HCT116 (cell line): Measurements from ENCODE around the gene RORB. TPM values are rescaled to one million over a fixed set of nuclear protein-coding genes. Genes with fewer than 3 reads are reported as not detected.

Source experiments
- ATAC-seq: fragments of 200-7000 bp; cut with Tn5 transposase; 2 replicates; pipeline ENCODE4 v1.9.1; 2020; ENCODE audit warnings: mild to moderate bottlenecking, moderate library complexity
- BruUV-seq: library from RNA; stranded (reverse); fragments of 400-500 nt; replicated peaks from 2 replicates; lab custom pipeline; 2021; lab: Mats Ljungman, UMichigan
- CTCF ChIA-PET: fragments of 300-600 bp; sonication (Branson Sonifier 250); formaldehyde crosslinking; loops from one replicate; lab custom pipeline; 2021; ENCODE audit warnings: antibody characterized with exemption; lab: Charles Lee
- POLR2A ChIA-PET: fragments of 300-600, 350-600 bp; sonication (Branson Sonifier 250); formaldehyde crosslinking; loops from one replicate; lab custom pipeline; 2021; ENCODE audit warnings: antibody characterized with exemption; lab: Charles Lee
- RAD21 ChIA-PET, 2 experiments: fragments of 300-600 bp; sonication (Branson Sonifier 250); formaldehyde crosslinking; loops; one replicate each; lab custom pipeline; 2023; ENCODE audit warnings: low total read pairs in 2 of 2; ENCODE audit not compliant: uncharacterized antibody in 2 of 2, unreplicated experiment in 2 of 2, low non-redundant PET in 1 of 2; lab: Charles Lee
- DNase-seq: peaks from one replicate; pipeline ENCODE4 v3.0.0-alpha.2; 2010; ENCODE audit warnings: low read depth, low spot score
- H2AFZ ChIP-seq: fragments of 200-600 bp; shearing (Covaris generic), sonication (generic); 2 replicates; pipeline ENCODE4 v1.6.1; 2017; ENCODE audit warnings: low read depth, mixed run types, mixed read lengths, antibody characterized with exemption, low read length; ENCODE audit not compliant: poor library complexity, severe bottlenecking
- H3K27ac ChIP-seq: 2 replicates; pipeline ENCODE4 v1.5.1; 2012; ENCODE audit warnings: low read depth, low read length
- H3K27me3 ChIP-seq: fragments of 200-600 bp; sonication (generic); 2 replicates; pipeline ENCODE4 v1.6.1; 2016; ENCODE audit warnings: mixed run types, low read length, mixed read lengths; ENCODE audit not compliant: insufficient read depth
- H3K36me3 ChIP-seq, 2 experiments: fragments of 200-500 bp in 1 of 2; fragments of 200-600 bp in 1 of 2; sonication (Bioruptor generic) in 1 of 2; sonication (generic) in 1 of 2; 2 replicates each; pipeline versions ENCODE4 v1.5.1 to v1.6.1; 2014 to 2016; ENCODE audit warnings: low read length in 2 of 2, inconsistent platforms in 1 of 2, mixed read lengths in 1 of 2, mixed run types in 1 of 2; ENCODE audit not compliant: insufficient read depth in 2 of 2, control insufficient read depth in 1 of 2
- H3K4me1 ChIP-seq, 2 experiments: fragments of 200-600 bp in 1 of 2; sonication (generic) in 1 of 2; 2 replicates each; pipeline versions ENCODE4 v1.5.1 to v1.6.1; 2012 to 2017; ENCODE audit warnings: low read length in 2 of 2, inconsistent platforms in 1 of 2, mild to moderate bottlenecking in 1 of 2, mixed read lengths in 1 of 2, mixed run types in 1 of 2, moderate library complexity in 1 of 2; ENCODE audit not compliant: insufficient read depth in 2 of 2, control insufficient read depth in 1 of 2
- H3K4me2 ChIP-seq: fragments of 200-600 bp; sonication (generic); 2 replicates; pipeline ENCODE4 v1.6.1; 2017; ENCODE audit warnings: mixed run types, low read length, mixed read lengths
- H3K4me3 ChIP-seq, 2 experiments: fragments of 200-600 bp in 1 of 2; sonication (generic) in 1 of 2; replicated peaks in 1 of 2; 2 replicates each; pipeline ENCODE4 v1.5.1; 2011 to 2016; ENCODE audit warnings: low read length in 2 of 2, control low read depth in 1 of 2, low read depth in 1 of 2, mild to moderate bottlenecking in 1 of 2, mixed read lengths in 1 of 2, mixed run types in 1 of 2
- H3K79me2 ChIP-seq: fragments of 200-600 bp; sonication (generic); 2 replicates; pipeline ENCODE4 v1.6.1; 2017; ENCODE audit warnings: mild to moderate bottlenecking, mixed run types, low read length, moderate library complexity, mixed read lengths; ENCODE audit not compliant: insufficient read depth
- H3K9ac ChIP-seq: fragments of 200-600 bp; sonication (generic); 2 replicates; pipeline ENCODE4 v1.6.1; 2016; ENCODE audit warnings: low read length, mixed read lengths
- H3K9me2 ChIP-seq: fragments of 200-600 bp; sonication (generic), shearing (Covaris generic); 2 replicates; pipeline ENCODE4 v1.6.1; 2017; ENCODE audit warnings: mixed run types, mild to moderate bottlenecking, moderate library complexity; ENCODE audit not compliant: insufficient read depth
- H3K9me3 ChIP-seq, 2 experiments: fragments of 200-500 bp in 1 of 2; fragments of 200-600 bp in 1 of 2; sonication (Bioruptor generic) in 1 of 2; sonication (generic) in 1 of 2; 2 replicates each; pipeline ENCODE4 v1.6.1; 2014 to 2017; ENCODE audit warnings: low read length in 2 of 2, mixed read lengths in 2 of 2, inconsistent platforms in 1 of 2, low read depth in 1 of 2, mild to moderate bottlenecking in 1 of 2, mixed run types in 1 of 2, moderate library complexity in 1 of 2; ENCODE audit not compliant: control insufficient read depth in 1 of 2, insufficient read depth in 1 of 2
- H4K20me1 ChIP-seq: fragments of 200-600 bp; sonication (generic), shearing (Covaris generic); 2 replicates; pipeline ENCODE4 v1.6.1; 2017; ENCODE audit warnings: mixed run types, mild to moderate bottlenecking, moderate library complexity; ENCODE audit not compliant: insufficient read depth
- CBX3 ChIP-seq: IDR thresholded peaks from 2 replicates; pipeline ENCODE4 v1.6.1; 2012; ENCODE audit warnings: low read depth
- EGR1 ChIP-seq: IDR thresholded peaks from 2 replicates; pipeline ENCODE4 v1.6.1; 2012; ENCODE audit warnings: low read depth
- ELF1 ChIP-seq: IDR thresholded peaks from 2 replicates; pipeline ENCODE4 v1.6.1; 2012; ENCODE audit warnings: low read depth, borderline replicate concordance
- EZH2phosphoT487 ChIP-seq: fragments of 200-600 bp; IDR thresholded peaks from 2 replicates; pipeline ENCODE4 v1.6.1; 2018; ENCODE audit warnings: antibody characterized with exemption, borderline replicate concordance
- FOSL1 ChIP-seq: IDR thresholded peaks from 2 replicates; pipeline ENCODE4 v1.6.1; 2012; ENCODE audit warnings: low read depth
- JUND ChIP-seq: IDR thresholded peaks from 2 replicates; pipeline ENCODE4 v1.6.1; 2012
- POLR2A ChIP-seq: IDR thresholded peaks from 2 replicates; pipeline ENCODE4 v1.7.0; 2011; ENCODE audit warnings: borderline replicate concordance; ENCODE audit not compliant: insufficient read depth, insufficient read length; ENCODE audit errors: extremely low read depth
- POLR2AphosphoS5 ChIP-seq: IDR thresholded peaks from 2 replicates; pipeline ENCODE4 v1.6.1; 2011; ENCODE audit warnings: mild to moderate bottlenecking, low read depth, low read length, moderate library complexity
- RAD21 ChIP-seq: IDR thresholded peaks from 2 replicates; pipeline ENCODE4 v1.6.1; 2012; ENCODE audit warnings: low read depth, mild to moderate bottlenecking
- SIN3A ChIP-seq: IDR thresholded peaks from 2 replicates; pipeline ENCODE4 v1.6.1; 2012; ENCODE audit warnings: low read depth
- SP1 ChIP-seq: IDR thresholded peaks from 2 replicates; pipeline ENCODE4 v1.6.1; 2012; ENCODE audit warnings: low read depth
- SRF ChIP-seq: IDR thresholded peaks from 2 replicates; pipeline ENCODE4 v1.6.1; 2012; ENCODE audit warnings: low read depth
- ZNF274 ChIP-seq: fragments of 200-500 bp; sonication (Bioruptor generic); IDR thresholded peaks from 2 replicates; pipeline ENCODE4 v1.6.1; 2014; ENCODE audit warnings: mild to moderate bottlenecking, low read depth, low read length, inconsistent platforms
- intact Hi-C: fragments of 100-400 bp; cut with micrococcal nuclease; formaldehyde crosslinking; loops from 2 replicates; pipeline ENCODE4 v1.10.0; 2022
- total RNA-seq: library from RNA; stranded (reverse); gene quantifications from one replicate; pipeline ENCODE4 v1.2.1, GENCODE V29; 2021; ENCODE audit not compliant: unreplicated experiment
- TF ChIP-seq, protein P1 (sequence below): IDR thresholded peaks from 2 replicates; pipeline ENCODE4 v1.6.1; 2012
- TF ChIP-seq, protein P2 (sequence below), 3 experiments: fragments of 200-600 bp in 1 of 3; sonication (generic) in 1 of 3; IDR thresholded peaks in 2 of 3; conservative IDR thresholded peaks in 1 of 3; 2 replicates each; pipeline ENCODE4 v1.5.1; 2012 to 2017; ENCODE audit warnings: low read depth in 2 of 3, low read length in 2 of 3, antibody characterized with exemption in 1 of 3, borderline replicate concordance in 1 of 3, control low read depth in 1 of 3, mild to moderate bottlenecking in 1 of 3, mixed read lengths in 1 of 3, mixed run types in 1 of 3, moderate library complexity in 1 of 3; ENCODE audit not compliant: insufficient read depth in 1 of 3

The RORB gene
- total RNA-seq, 1 experiment from 2014 or later, result 0.02 TPM

DNA sequence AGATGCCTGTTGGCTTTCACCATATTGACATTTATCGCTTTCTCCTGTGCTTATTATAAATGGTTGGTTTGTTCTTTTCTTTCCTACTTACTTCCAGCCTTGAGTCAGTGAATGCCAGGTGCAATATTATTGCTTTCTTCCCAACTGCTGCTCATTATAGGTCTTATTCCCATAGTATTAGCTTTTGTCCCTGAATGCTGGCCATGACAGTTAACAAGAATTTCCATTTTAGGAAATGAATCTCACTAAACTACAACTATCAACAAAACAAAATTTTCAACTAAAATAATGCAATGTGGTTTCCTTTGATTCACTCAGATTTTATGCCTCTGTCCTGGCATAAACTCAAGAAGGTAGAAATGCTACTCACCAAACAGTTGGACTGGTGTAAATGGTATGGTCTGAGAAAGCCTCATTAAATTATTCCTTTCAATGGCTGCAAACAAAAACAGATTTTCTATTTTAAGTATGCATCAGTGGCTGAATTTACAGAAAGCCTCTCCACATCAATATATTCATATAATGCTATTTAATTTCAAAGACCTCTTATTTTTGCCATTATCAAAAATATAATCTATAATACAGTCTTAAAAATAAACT lies 245.2 kb downstream of the RORB start:
- CTCF ChIA-PET, result interaction anchor here (1.0 kb wide), 1 partner anchor 59 kb away, joined by 3 read pairs; no protein-coding TSS in a partner anchor
- intact Hi-C loops, result loop anchor here (2.0 to 5.0 kb wide), 2 partner anchors 165 to 1541 kb away; no protein-coding TSS in a partner anchor

More for the DNA sequence above, 245.2 kb downstream of the RORB start:
- H3K27ac ChIP-seq, result no peak overlapping the region
- no peaks in the 10 kb centered on the region for H3K79me2 ChIP-seq
- peak overlapping the region; percentile 16; the same call in 1 of the 2 replicates for H3K4me2 ChIP-seq
- no peak overlapping the region for H3K4me3 ChIP-seq
- no peaks in the 10 kb centered on the region for H3K4me1 ChIP-seq
- 0 out of 2 replicates have a peak, but pooled peaks cover 6% of the 10 kb centered on the region for H3K27me3 ChIP-seq
- DNase-seq (no peak), ATAC-seq (no peak)
- POLR2A ChIA-PET, result no interaction called here
- BruUV-seq, result no TSS peak
- H3K9me2 ChIP-seq, result no peaks in the 10 kb centered on the region
- RAD21 ChIA-PET, result no interaction called here
- no peaks in the 10 kb centered on the region for H4K20me1 ChIP-seq
- H3K36me3 ChIP-seq, result no peaks in the 10 kb centered on the region
- TF ChIP-seq ELF1 (no peak), SP1 (no peak), CBX3 (no peak), FOSL1 (no peak), POLR2AphosphoS5 (no peak), EZH2phosphoT487 (no peak), POLR2A (no peak), RAD21 (no peak), SIN3A (no peak), ZNF274 (no peak), EGR1 (no peak), JUND (no peak), SRF (no peak)
- TF ChIP-seq, protein P1, sequence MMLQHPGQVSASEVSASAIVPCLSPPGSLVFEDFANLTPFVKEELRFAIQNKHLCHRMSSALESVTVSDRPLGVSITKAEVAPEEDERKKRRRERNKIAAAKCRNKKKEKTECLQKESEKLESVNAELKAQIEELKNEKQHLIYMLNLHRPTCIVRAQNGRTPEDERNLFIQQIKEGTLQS, result no peak
- TF ChIP-seq, protein P2, sequence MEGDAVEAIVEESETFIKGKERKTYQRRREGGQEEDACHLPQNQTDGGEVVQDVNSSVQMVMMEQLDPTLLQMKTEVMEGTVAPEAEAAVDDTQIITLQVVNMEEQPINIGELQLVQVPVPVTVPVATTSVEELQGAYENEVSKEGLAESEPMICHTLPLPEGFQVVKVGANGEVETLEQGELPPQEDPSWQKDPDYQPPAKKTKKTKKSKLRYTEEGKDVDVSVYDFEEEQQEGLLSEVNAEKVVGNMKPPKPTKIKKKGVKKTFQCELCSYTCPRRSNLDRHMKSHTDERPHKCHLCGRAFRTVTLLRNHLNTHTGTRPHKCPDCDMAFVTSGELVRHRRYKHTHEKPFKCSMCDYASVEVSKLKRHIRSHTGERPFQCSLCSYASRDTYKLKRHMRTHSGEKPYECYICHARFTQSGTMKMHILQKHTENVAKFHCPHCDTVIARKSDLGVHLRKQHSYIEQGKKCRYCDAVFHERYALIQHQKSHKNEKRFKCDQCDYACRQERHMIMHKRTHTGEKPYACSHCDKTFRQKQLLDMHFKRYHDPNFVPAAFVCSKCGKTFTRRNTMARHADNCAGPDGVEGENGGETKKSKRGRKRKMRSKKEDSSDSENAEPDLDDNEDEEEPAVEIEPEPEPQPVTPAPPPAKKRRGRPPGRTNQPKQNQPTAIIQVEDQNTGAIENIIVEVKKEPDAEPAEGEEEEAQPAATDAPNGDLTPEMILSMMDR (IDR thresholded peaks at IDR 0.05 in 2 of 3, conservative IDR thresholded peaks at IDR 0.05 in 1 of 3; ENCODE audit: borderline replicate concordance in 1 of 3, insufficient read depth in 1 of 3, low read depth in 2 of 3, low read length in 2 of 3), result no peak
- no peaks in the 10 kb centered on the region for H3K9me3 ChIP-seq
- no peak overlapping the region for H3K9ac ChIP-seq
- H2AFZ ChIP-seq, result no peak overlapping the region
